NCI-H2171 (cell line): ENCODE data around the gene KLF7.

Source experiments
- DNase-seq: peaks from one replicate; lab custom pipeline; 2025; lab: John Stamatoyannopoulos, UW

Gene KLF7

GRCh38 chr2:207148020-207148419 is 17.7 kb downstream of the KLF7 start:
- no peak for DNase-seq

GRCh38 chr2:207144173-207144785 is 21.5 kb downstream of the KLF7 start:
- no peak for DNase-seq

- DNase-seq: peak; percentile 61
Observed at GRCh38 chr2:207143215-207144172, 22.3 kb downstream of the KLF7 start.

GRCh38 chr2:207142461-207142860 is 23.3 kb downstream of the KLF7 start:
- no peak for DNase-seq

GRCh38 chr2:207141386-207141785 is 24.4 kb downstream of the KLF7 start:
- no peak for DNase-seq

GRCh38 chr2:207140265-207140664 is 25.5 kb downstream of the KLF7 start:
- DNase-seq: no peak

GRCh38 chr2:207139552-207139951 is 26.2 kb downstream of the KLF7 start:
- no peak for DNase-seq

GRCh38 chr2:207138627-207139297 is 27.0 kb downstream of the KLF7 start:
- no peak for DNase-seq

- no peak for DNase-seq
Observed at GRCh38 chr2:207137596-207138337, 28.0 kb downstream of the KLF7 start.

GRCh38 chr2:207136874-207137273 is 28.9 kb downstream of the KLF7 start:
- no peak for DNase-seq

GRCh38 chr2:207135801-207136457 is 29.8 kb downstream of the KLF7 start:
- DNase-seq: no peak

GRCh38 chr2:207135340-207135739 is 30.4 kb downstream of the KLF7 start:
- no peak for DNase-seq

GRCh38 chr2:207133820-207134519 is 31.8 kb downstream of the KLF7 start:
- DNase-seq: peak; percentile 82

- DNase-seq: peak; percentile 92
Observed at GRCh38 chr2:207133458-207133819, 32.3 kb downstream of the KLF7 start.

- DNase-seq: no peak
Observed at GRCh38 chr2:207132019-207132418, 33.7 kb downstream of the KLF7 start.

- no peak for DNase-seq
Observed at GRCh38 chr2:207131594-207131993, 34.2 kb downstream of the KLF7 start.

GRCh38 chr2:207130958-207131521 is 34.7 kb downstream of the KLF7 start:
- DNase-seq: no peak

GRCh38 chr2:207129821-207130220 is 35.9 kb downstream of the KLF7 start:
- DNase-seq: peak; percentile 74

GRCh38 chr2:207128867-207129266 is 36.9 kb downstream of the KLF7 start:
- DNase-seq: no peak

- DNase-seq: no peak
Observed at GRCh38 chr2:207126724-207127308, 38.9 kb downstream of the KLF7 start.
